Measurements from ENCODE around the gene AHNAK. TPM values are rescaled to one million over a fixed set of nuclear protein-coding genes. Genes with fewer than 3 reads are reported as not detected.

Gene AHNAK
- polyA plus RNA-seq, 2 of the 4 experiments (the other 2 are of a cell fraction): 43.3 to 82.0 TPM

DNA sequence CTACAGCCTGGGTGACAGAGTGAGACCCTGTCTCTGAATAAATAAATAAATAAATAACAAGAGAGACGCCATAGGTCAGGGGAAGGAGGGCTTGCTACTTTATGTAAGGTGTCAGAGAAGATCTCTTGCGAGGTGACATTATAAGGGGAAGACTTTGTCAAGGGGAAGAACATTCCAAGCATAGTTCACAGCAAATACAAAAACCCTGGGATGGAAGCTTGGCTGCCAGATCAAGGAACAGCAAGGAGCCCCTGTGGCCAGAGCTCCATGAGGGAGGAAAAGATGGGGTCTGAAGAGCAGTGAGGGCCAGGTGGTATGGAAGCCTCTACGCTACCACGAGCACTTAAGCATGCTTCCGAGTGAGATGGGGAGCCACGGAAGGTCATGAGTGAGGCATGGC lies 62.3 kb downstream of the AHNAK start:
- Histone ChIP-seq H3K4me2 (no peak overlapping the region), H3K4me3 (no peak overlapping the region), H3K4me1 (peaks cover 20% of the 10 kb centered on the region), H3K27ac (no peak overlapping the region), H3K9me3 (no peaks in the 10 kb centered on the region)
- TF ChIP-seq MAFK (IDR thresholded peaks at IDR 0.05; ENCODE audit: partially characterized antibody): no peak
- TF ChIP-seq E2F6 (IDR thresholded peaks at IDR 0.05; ENCODE audit: borderline replicate concordance, low read depth): no peak
- no peak for TF ChIP-seq NR3C1 (IDR thresholded peaks at IDR 0.05)
- no peak for TF ChIP-seq CEBPB (IDR thresholded peaks at IDR 0.05)
- no peak for TF ChIP-seq ZC3H11A (IDR thresholded peaks at IDR 0.05)
- no peak for TF ChIP-seq NFE2L2 (conservative IDR thresholded peaks at IDR 0.05; ENCODE audit: low read length)
- TF ChIP-seq RFX5 (IDR thresholded peaks at IDR 0.05): no peak
- no peak for TF ChIP-seq BCL3 (IDR thresholded peaks at IDR 0.05)
- no peak for TF ChIP-seq CBX8 (IDR thresholded peaks at IDR 0.05)
- TF ChIP-seq HEYL (CRISPR knock-in tag; IDR thresholded peaks at IDR 0.05): no peak
- TF ChIP-seq CHD2 (IDR thresholded peaks at IDR 0.05; ENCODE audit: low read length, partially characterized antibody): no peak
- no peak for TF ChIP-seq FOSB (CRISPR knock-in tag; IDR thresholded peaks at IDR 0.05)
- no peak for TF ChIP-seq TP53 (CRISPR knock-in tag; IDR thresholded peaks at IDR 0.05)
- TF ChIP-seq POLR2AphosphoS2 (conservative IDR thresholded peaks at IDR 0.05; ENCODE audit: low read length): no peak
- no peak for TF ChIP-seq PHF8 (IDR thresholded peaks at IDR 0.05; ENCODE audit: borderline replicate concordance, low read depth)
- POLR2A ChIA-PET: no interaction called here
- CTCF ChIA-PET: interaction anchor here (1.0 to 1.5 kb wide), 3 partner anchors 12 to 89 kb away, joined by 3 to 9 read pairs (median 5); no protein-coding TSS in a partner anchor
- no peak for ATAC-seq
- DNase-seq (ENCODE audit: low read depth in 1 of 2, low spot score in 1 of 2): no peak
- no peak for FAIRE-seq
- 94% methylated on average over 6 of the region's 6 CpGs for WGBS (ENCODE audit: missing lambda C conversion rate)

GRCh38 chr11:62482753-62483152 lies 63.9 kb downstream of the AHNAK start:
- WGBS (ENCODE audit: missing lambda C conversion rate): 70% methylated on average over 6 of the region's 6 CpGs
- ATAC-seq: no peak
- CTCF ChIA-PET: interaction anchor here (0.6 to 0.8 kb wide), 2 partner anchors 14 to 88 kb away, joined by 3 read pairs; no protein-coding TSS in a partner anchor
- TF ChIP-seq HDAC2 (IDR thresholded peaks at IDR 0.05) (no peak), JUN (IDR thresholded peaks at IDR 0.05) (no peak), POLR2A (IDR thresholded peaks at IDR 0.05; ENCODE audit: low read length) (no peak), SMC3 (IDR thresholded peaks at IDR 0.05) (no peak), ZSCAN20 (CRISPR knock-in tag; IDR thresholded peaks at IDR 0.05) (no peak), JUNB (IDR thresholded peaks at IDR 0.05) (no peak), CEBPB (IDR thresholded peaks at IDR 0.05) (no peak), HES2 (IDR thresholded peaks at IDR 0.05) (no peak)
- H3K4me1 ChIP-seq: peaks cover 20% of the 10 kb centered on the region
- DNase-seq (ENCODE audit: low read depth in 1 of 2, low spot score in 1 of 2): no peak
- no peaks in the 10 kb centered on the region for H3K9me3 ChIP-seq
- no peak overlapping the region for H3K4me2 ChIP-seq
- H3K27ac ChIP-seq: 0 out of 6 replicates have a peak overlapping the region, but pooled peaks of 1 of the 2 experiments have one; percentile 17
- no peak for FAIRE-seq
- H3K4me3 ChIP-seq: no peak overlapping the region
- POLR2A ChIA-PET: no interaction called here

- DNase-seq (ENCODE audit: low read depth in 1 of 2, low spot score in 1 of 2) (no peak), ATAC-seq (peak in 1 of 2 experiments; percentile 16; a peak in 1 of 6 replicates), FAIRE-seq (no peak)
- peak overlapping the region; percentile 21; the same call in 2 of the 3 replicates for H3K4me2 ChIP-seq
- H3K4me1 ChIP-seq: peaks cover 20% of the 10 kb centered on the region
- TF ChIP-seq TP53 (CRISPR knock-in tag; IDR thresholded peaks at IDR 0.05) (no peak), EHF (CRISPR knock-in tag; IDR thresholded peaks at IDR 0.05) (no peak), ZNF302 (CRISPR knock-in tag; IDR thresholded peaks at IDR 0.05) (no peak), NPAS2 (CRISPR knock-in tag; IDR thresholded peaks at IDR 0.05; ENCODE audit: borderline replicate concordance) (no peak), MYC (IDR thresholded peaks at IDR 0.05; ENCODE audit: borderline replicate concordance, low read length) (no peak), HOXA7 (CRISPR knock-in tag; IDR thresholded peaks at IDR 0.05) (no peak), EHMT2 (IDR thresholded peaks at IDR 0.05; ENCODE audit: low read depth) (no peak), GATA3 (IDR thresholded peaks at IDR 0.05; ENCODE audit: borderline replicate concordance) (no peak), FOSB (CRISPR knock-in tag; IDR thresholded peaks at IDR 0.05) (no peak), HOXB13 (CRISPR knock-in tag; IDR thresholded peaks at IDR 0.05; ENCODE audit: low read depth) (no peak), SMC3 (IDR thresholded peaks at IDR 0.05) (no peak), ESRRA (IDR thresholded peaks at IDR 0.05; ENCODE audit: borderline replicate concordance, low read length) (no peak)
- TF ChIP-seq, protein P1, sequence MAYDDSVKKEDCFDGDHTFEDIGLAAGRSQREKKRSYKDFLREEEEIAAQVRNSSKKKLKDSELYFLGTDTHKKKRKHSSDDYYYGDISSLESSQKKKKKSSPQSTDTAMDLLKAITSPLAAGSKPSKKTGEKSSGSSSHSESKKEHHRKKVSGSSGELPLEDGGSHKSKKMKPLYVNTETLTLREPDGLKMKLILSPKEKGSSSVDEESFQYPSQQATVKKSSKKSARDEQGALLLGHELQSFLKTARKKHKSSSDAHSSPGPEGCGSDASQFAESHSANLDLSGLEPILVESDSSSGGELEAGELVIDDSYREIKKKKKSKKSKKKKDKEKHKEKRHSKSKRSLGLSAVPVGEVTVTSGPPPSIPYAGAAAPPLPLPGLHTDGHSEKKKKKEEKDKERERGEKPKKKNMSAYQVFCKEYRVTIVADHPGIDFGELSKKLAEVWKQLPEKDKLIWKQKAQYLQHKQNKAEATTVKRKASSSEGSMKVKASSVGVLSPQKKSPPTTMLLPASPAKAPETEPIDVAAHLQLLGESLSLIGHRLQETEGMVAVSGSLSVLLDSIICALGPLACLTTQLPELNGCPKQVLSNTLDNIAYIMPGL (CRISPR knock-in tag; IDR thresholded peaks at IDR 0.05; ENCODE audit: borderline replicate concordance): no peak
- POLR2A ChIA-PET: interaction anchor here (0.6 to 0.7 kb wide), 3 partner anchors 18 to 63 kb away, joined by 4 read pairs; no protein-coding TSS in a partner anchor
- CTCF ChIA-PET: interaction anchor here (0.8 to 2.6 kb wide), 7 partner anchors 11 to 100 kb away, joined by 3 to 14 read pairs (median 4); no protein-coding TSS in a partner anchor
- H3K4me3 ChIP-seq: no peak overlapping the region
- WGBS (ENCODE audit: missing lambda C conversion rate): 80% methylated on average over 7 of the region's 7 CpGs
- H3K27ac ChIP-seq: peak overlapping the region; percentile 0 to 80
- no peaks in the 10 kb centered on the region for H3K9me3 ChIP-seq
Observed at GRCh38 chr11:62479631-62480201, 66.9 kb downstream of the AHNAK start.

Measured in A549 (cell line).